ENCODE measurements around the gene SLC7A5. TPM values are rescaled to one million over a fixed set of nuclear protein-coding genes. Genes with fewer than 3 reads are reported as not detected.
A peak's percentile ranks its signal among the peaks of the same experiment; 100 is the strongest.
"Not testable (repeated sequence)": the region's sequence is repeated elsewhere in the genome, so short reads cannot be mapped to it uniquely, and the experiment has no call there.

Gene SLC7A5
- total RNA-seq, 1 experiment from 2014 or later, result 73.8 TPM

DNA sequence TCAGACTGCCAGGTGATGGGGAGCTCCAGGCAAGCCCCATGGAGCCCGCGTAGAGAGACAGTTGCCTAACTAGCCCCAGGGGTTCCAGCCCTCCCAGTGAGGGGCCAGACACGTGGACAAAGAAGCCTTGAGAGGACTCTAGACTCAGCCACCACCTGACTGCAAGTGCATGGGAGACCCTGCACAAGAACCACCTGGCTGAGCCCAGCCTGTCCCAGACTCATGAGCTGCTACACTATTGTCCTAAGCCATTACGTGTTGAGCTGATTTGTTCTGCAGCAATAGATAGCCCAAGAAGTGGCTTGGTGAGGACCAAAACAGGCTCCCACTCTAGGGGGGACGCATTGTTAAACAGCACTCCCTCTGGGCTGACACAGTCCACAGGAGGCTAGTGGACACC lies 65.9 kb downstream of the SLC7A5 start:
- Histone ChIP-seq H3K4me1 (peaks cover 2% of the 10 kb centered on the region), H3K27ac (no peak overlapping the region), H3K36me3 (no peaks in the 10 kb centered on the region), H3K9me3 (replicated peaks) (no peaks in the 10 kb centered on the region), H3K27me3 (no peaks in the 10 kb centered on the region), H3K4me3 (no peak overlapping the region)
- DNase-seq, result no peak

GRCh38 chr16:87802670-87803069 lies 66.6 kb downstream of the SLC7A5 start:
- no peak for DNase-seq
- Histone ChIP-seq H3K27ac (no peak overlapping the region), H3K36me3 (no peaks in the 10 kb centered on the region), H3K27me3 (no peaks in the 10 kb centered on the region), H3K4me1 (no peaks in the 10 kb centered on the region), H3K9me3 (replicated peaks) (no peaks in the 10 kb centered on the region), H3K4me3 (no peak overlapping the region)

DNA sequence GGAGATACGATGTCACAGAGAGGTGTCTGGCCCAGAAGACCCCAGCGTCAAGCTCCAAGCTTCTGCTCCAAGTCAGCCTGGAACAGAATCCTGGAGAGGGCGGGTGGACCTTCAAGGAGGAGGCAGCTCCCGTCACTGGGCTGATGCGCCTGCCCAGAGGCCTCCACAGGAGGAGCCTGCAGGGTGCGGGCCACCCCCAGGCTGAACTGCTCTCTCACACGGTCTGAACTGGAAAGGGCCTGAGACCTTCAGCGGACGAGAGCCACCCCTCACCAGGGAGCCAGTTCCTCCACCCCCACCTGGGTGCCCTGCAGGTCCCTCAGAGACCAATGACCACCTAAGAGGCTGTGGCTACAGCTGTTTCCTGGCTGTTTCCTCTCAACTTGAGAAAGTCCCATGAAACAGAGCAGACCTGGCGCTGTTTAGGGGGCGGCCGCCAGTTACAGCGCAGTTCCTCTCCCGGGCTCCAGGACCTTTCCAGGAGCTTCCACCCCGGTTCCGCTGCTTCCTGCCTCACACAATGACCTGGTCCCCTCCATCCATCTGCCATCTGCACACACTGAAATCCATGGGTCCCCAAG lies 67.5 kb downstream of the SLC7A5 start:
- H3K4me3 ChIP-seq, result no peak overlapping the region
- H3K27ac ChIP-seq, result no peak overlapping the region
- no peaks in the 10 kb centered on the region for H3K36me3 ChIP-seq
- no peaks in the 10 kb centered on the region for H3K4me1 ChIP-seq
- no peaks in the 10 kb centered on the region for H3K27me3 ChIP-seq
- DNase-seq, result no peak
- H3K9me3 ChIP-seq (replicated peaks), result no peaks in the 10 kb centered on the region

DNA sequence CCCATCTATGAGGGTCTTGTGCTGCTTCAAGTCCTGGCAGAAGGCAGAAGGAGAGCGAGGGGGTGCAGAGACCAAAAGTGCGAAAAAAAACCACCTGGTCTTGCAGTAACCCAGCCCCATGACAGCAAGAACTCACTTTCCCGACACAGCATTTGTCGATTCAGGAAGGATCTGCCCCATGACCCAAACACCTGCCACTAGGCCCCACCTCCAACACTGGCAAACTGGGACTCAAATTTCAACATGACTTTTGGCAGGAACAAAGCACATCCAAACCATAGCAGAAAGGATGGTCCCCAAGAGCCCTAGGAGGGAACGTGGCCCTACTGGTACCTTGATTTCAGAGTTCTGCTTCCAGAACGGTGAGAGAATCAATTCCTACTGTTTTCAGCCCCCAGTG lies 68.8 kb downstream of the SLC7A5 start:
- DNase-seq, result peak in 1 of 2 experiments; percentile 42
- no peaks in the 10 kb centered on the region for H3K4me1 ChIP-seq
- no peaks in the 10 kb centered on the region for H3K27me3 ChIP-seq
- H3K9me3 ChIP-seq (replicated peaks), result no peaks in the 10 kb centered on the region
- no peak overlapping the region for H3K27ac ChIP-seq
- no peaks in the 10 kb centered on the region for H3K36me3 ChIP-seq
- H3K4me3 ChIP-seq, result no peak overlapping the region

DNA sequence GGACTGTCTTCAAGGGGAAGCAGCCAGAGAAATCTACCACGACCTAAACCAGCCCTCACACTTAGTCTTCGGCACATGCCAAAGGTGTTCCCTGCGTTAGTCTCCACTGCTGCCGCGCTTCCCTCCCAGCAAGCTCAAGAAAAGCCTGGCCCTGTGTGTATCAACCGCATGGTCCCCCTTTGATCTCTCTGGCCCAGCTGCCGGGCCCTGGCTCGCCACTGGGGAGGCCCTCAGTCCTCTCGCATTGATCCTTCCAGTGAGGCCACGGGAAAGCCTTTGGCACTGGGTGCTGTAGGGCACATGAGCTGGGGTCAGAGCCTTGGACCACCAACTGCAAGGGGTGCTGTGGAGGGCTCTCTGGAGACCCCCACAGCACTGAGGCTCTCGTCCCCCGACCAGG lies 74.0 kb downstream of the SLC7A5 start:
- no peak overlapping the region for H3K4me3 ChIP-seq
- H3K27ac ChIP-seq, result no peak overlapping the region
- H3K36me3 ChIP-seq, result no peaks in the 10 kb centered on the region
- H3K27me3 ChIP-seq, result no peaks in the 10 kb centered on the region
- no peaks in the 10 kb centered on the region for H3K9me3 ChIP-seq (replicated peaks)
- H3K4me1 ChIP-seq, result peaks cover 21% of the 10 kb centered on the region
- DNase-seq, result no peak

GRCh38 chr16:87794485-87795078 lies 74.7 kb downstream of the SLC7A5 start:
- H3K9me3 ChIP-seq (replicated peaks), result no peaks in the 10 kb centered on the region

DNA sequence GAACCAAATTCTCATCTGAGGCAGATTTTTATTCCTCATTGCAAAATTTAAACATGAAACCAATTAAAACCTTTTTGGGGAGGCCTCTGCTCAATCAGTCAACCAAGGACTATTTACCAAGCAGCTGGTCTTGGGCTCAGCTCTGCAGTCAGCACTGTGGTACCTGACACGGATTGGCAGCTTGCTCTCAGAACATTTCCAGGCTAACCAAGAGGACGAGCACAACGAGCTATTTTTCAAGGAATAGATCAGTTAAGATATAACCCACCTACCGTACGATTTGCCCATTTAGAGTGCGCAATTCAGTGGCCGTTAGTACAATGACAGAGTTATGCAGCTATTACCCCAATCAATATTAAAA lies 77.1 kb downstream of the SLC7A5 start:
- no peak for DNase-seq
- Histone ChIP-seq H3K9me3 (replicated peaks) (no peaks in the 10 kb centered on the region), H3K27ac (no peak overlapping the region), H3K4me1 (peaks cover 32% of the 10 kb centered on the region), H3K36me3 (no peaks in the 10 kb centered on the region), H3K4me3 (no peak overlapping the region), H3K27me3 (no peaks in the 10 kb centered on the region)

More at GRCh38 chr16:87794485-87795078, 74.7 kb downstream of the SLC7A5 start:
- no peak for DNase-seq
- H3K4me3 ChIP-seq, result no peak overlapping the region
- no peaks in the 10 kb centered on the region for H3K27me3 ChIP-seq
- H3K4me1 ChIP-seq, result peaks cover 28% of the 10 kb centered on the region
- peak overlapping the region; percentile 59 for H3K27ac ChIP-seq
- no peaks in the 10 kb centered on the region for H3K36me3 ChIP-seq

DNA sequence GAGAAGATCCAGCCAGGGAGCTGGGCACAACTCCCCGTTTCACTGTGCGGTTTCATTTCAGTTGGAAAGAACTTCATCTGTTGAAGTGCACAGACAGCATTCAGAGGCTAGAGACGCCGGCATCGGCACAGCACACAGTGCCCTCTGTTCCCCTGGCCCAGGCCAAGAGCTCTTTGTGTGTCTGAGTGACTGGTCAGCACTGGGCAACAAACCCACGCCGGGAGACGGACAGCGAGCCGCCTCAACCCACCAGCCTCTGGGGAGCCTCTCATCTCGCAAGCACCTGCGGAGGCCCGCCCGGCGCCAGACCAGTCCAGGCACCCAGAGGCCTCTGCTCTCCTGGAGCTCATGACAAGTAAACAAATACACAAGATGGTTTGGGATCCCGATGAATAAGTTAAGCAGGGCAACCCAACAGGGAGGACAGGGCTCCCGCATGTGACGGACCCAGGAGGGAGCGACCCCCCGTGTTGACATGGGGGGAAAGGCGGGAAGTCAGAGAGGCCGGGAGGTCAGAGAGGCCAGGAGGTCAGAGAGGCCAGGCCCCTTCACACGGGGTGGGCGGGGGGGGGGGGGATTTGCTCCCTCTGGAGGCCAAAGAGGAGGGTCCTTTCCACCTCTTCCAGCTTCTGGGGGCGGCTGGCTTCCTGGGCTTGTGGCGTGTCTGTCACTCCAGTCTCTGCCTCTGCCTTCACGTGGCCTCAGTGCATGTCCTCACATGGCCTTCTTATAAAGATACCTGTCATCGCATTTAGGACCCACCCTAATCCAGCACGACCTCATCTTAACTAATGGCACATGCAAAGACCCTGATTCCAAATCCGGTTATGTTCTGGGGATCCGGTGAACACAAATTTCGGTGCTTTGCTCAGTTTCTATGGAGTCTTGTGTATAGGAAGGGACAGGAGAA lies 77.8 kb downstream of the SLC7A5 start:
- no peaks in the 10 kb centered on the region for H3K9me3 ChIP-seq (replicated peaks)
- no peaks in the 10 kb centered on the region for H3K36me3 ChIP-seq
- no peak overlapping the region for H3K4me3 ChIP-seq
- DNase-seq, result no peak
- no peaks in the 10 kb centered on the region for H3K27me3 ChIP-seq
- no peak overlapping the region for H3K27ac ChIP-seq
- H3K4me1 ChIP-seq, result peaks cover 32% of the 10 kb centered on the region

- peak; percentile 66 to 67 for DNase-seq
- Histone ChIP-seq H3K27me3 (no peaks in the 10 kb centered on the region), H3K36me3 (no peaks in the 10 kb centered on the region), H3K4me3 (peak overlapping the region; percentile 7; the same call in 1 of the 2 replicates), H3K27ac (peak overlapping the region; percentile 48), H3K9me3 (replicated peaks) (no peaks in the 10 kb centered on the region), H3K4me1 (peaks cover 32% of the 10 kb centered on the region)
Observed at GRCh38 chr16:87790292-87791100, 78.8 kb downstream of the SLC7A5 start.

DNA sequence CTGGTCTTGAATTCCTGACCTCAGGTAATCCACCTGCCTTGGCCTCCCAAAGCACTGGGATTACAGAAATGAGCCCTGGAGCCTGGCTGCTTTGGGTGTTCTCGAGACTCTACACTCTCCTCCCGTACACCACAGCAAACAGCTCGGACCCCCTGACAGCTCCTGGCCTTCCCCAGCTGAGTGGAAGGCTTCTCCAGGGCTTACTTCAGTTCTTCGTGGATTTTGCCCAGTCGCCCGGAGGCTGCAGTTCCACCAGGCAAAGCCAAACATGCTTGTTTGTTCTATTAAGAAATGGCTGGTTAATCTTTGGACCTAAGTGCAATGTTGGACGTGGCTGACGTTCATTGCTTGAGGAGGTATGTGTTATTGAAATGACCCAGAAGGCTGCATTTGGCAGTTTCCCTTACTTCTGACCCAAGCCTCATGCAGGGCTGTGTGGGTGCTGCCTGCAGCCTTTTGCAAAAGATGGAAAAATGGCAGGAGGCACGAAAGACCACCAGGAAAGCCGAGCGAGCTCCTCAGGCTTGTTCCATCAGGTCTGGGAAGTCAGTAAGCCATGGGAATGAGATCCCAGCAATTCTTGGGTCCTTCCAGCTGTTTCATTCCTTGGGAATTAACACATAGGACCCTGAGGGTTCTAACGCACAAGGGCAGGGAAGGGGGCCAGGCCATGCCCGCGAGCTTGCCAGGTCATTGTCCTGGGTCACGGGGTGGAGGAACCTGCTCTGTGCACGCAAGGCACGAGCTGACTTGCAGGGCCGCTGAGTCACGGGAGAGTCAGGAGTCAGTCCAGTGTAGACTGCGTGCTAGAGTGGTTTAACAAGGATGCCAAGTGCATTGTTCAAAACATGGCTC lies 79.6 kb downstream of the SLC7A5 start:
- Histone ChIP-seq H3K4me1 (peaks cover 37% of the 10 kb centered on the region), H3K4me3 (peak overlapping the region; percentile 7; the same call in 1 of the 2 replicates), H3K36me3 (no peaks in the 10 kb centered on the region), H3K27me3 (no peaks in the 10 kb centered on the region), H3K9me3 (replicated peaks) (no peaks in the 10 kb centered on the region), H3K27ac (peak overlapping the region; percentile 48)
- DNase-seq, result peak; percentile 43 to 50

GRCh38 chr16:87788730-87789436 lies 80.4 kb downstream of the SLC7A5 start:
- H3K27me3 ChIP-seq; DNase-seq; H3K36me3 ChIP-seq; H3K9me3 ChIP-seq (replicated peaks); H3K27ac ChIP-seq; H3K4me3 ChIP-seq: not testable (repeated sequence)
- peaks cover 30% of the 10 kb centered on the region for H3K4me1 ChIP-seq

- H3K4me1 ChIP-seq, result peaks cover 25% of the 10 kb centered on the region
- not testable (repeated sequence) for H3K27me3 ChIP-seq; DNase-seq; H3K27ac ChIP-seq; H3K9me3 ChIP-seq (replicated peaks); H3K36me3 ChIP-seq; H3K4me3 ChIP-seq
Observed at GRCh38 chr16:87787451-87788091, 81.7 kb downstream of the SLC7A5 start.

DNA sequence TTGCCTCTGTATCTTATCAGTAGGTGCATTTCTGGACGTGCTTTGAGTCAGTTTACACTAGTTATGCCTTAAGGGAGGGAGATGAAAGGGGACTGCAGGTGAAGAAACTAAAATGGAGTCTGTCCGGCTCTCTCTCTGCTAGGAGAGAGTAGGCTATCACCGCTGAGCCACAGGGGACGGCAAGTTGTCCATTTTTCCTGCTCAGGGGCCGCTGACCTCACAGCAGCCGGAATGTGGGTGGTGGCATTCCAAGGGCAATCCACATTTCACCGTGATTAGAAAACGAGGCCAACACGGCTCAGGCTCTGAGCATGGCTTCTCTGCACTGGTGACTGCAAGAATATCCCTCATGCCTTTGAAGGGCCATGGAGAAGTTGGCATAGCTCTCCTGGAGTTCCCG lies 84.5 kb downstream of the SLC7A5 start:
- Histone ChIP-seq H3K27me3 (no peaks in the 10 kb centered on the region), H3K9me3 (replicated peaks) (no peaks in the 10 kb centered on the region), H3K4me1 (peaks cover 12% of the 10 kb centered on the region), H3K4me3 (no peak overlapping the region), H3K27ac (no peak overlapping the region), H3K36me3 (no peaks in the 10 kb centered on the region)
- peak in 1 of 2 experiments; percentile 28 for DNase-seq

All from SJCRH30 (cell line).